OCI-LY1 (cell line): ENCODE measurements around the gene PILRA.

Experiments used
- H2AFZ ChIP-seq: fragments of 200-600 bp; sonication (generic), shearing (Covaris generic); 2 replicates; pipeline ENCODE4 v1.6.0; 2014; ENCODE audit warnings: antibody characterized with exemption, mild to moderate bottlenecking, low read length
- H3F3A ChIP-seq: fragments of 200-600 bp; sonication (generic), shearing (Covaris generic); 2 replicates; pipeline ENCODE4 v1.6.0; 2014; ENCODE audit warnings: mild to moderate bottlenecking, antibody characterized with exemption, low read length, moderate library complexity; ENCODE audit not compliant: insufficient read depth
- H3K27ac ChIP-seq: fragments of 200-600 bp; sonication (generic); 2 replicates; pipeline ENCODE4 v1.5.1; 2014; ENCODE audit warnings: low read length, mixed run types, mild to moderate bottlenecking, low read depth; ENCODE audit not compliant: poor library complexity, severe bottlenecking
- H3K27me3 ChIP-seq: fragments of 200-600 bp; sonication (generic); 2 replicates; pipeline ENCODE4 v1.6.0; 2014; ENCODE audit warnings: antibody characterized with exemption, mild to moderate bottlenecking, low read length, moderate library complexity; ENCODE audit not compliant: insufficient read depth
- H3K36me3 ChIP-seq: fragments of 200-600 bp; sonication (generic); 2 replicates; pipeline ENCODE4 v1.6.1; 2014; ENCODE audit warnings: mild to moderate bottlenecking, antibody characterized with exemption, low read length, moderate library complexity, mixed read lengths; ENCODE audit not compliant: insufficient read depth
- H3K4me1 ChIP-seq: fragments of 200-600 bp; sonication (generic); 2 replicates; pipeline ENCODE4 v1.5.1; 2014; ENCODE audit warnings: mild to moderate bottlenecking, low read length, moderate library complexity; ENCODE audit not compliant: insufficient read depth, severe bottlenecking
- H3K4me2 ChIP-seq: fragments of 200-600 bp; sonication (generic), shearing (Covaris generic); 2 replicates; pipeline ENCODE4 v1.6.1; 2014; ENCODE audit warnings: low read length
- H3K4me3 ChIP-seq: fragments of 200-600 bp; sonication (generic); 2 replicates; pipeline ENCODE4 v1.5.1; 2014; ENCODE audit warnings: low read length, low read depth, mild to moderate bottlenecking, mixed read lengths; ENCODE audit not compliant: poor library complexity, severe bottlenecking
- H3K79me2 ChIP-seq: fragments of 200-600 bp; shearing (Covaris generic); 2 replicates; pipeline ENCODE4 v1.6.1; 2016; ENCODE audit warnings: mixed run types, low read length, mixed read lengths; ENCODE audit not compliant: insufficient read depth
- H3K9ac ChIP-seq: fragments of 200-600 bp; sonication (generic), shearing (Covaris generic); 2 replicates; pipeline ENCODE4 v1.6.1; 2014; ENCODE audit warnings: mild to moderate bottlenecking, low read length, mixed read lengths
- H3K9me2 ChIP-seq: fragments of 200-600 bp; sonication (generic), shearing (Covaris generic); 2 replicates; pipeline ENCODE4 v1.6.1; 2014; ENCODE audit warnings: low read depth, mild to moderate bottlenecking, low read length, mixed read lengths
- H3K9me3 ChIP-seq: fragments of 200-600 bp; shearing (Covaris generic); 2 replicates; pipeline ENCODE4 v1.6.1; 2014; ENCODE audit warnings: low read length, mixed read lengths
- H4K20me1 ChIP-seq: fragments of 200-600 bp; sonication (generic), shearing (Covaris generic); 2 replicates; pipeline ENCODE4 v1.6.0; 2016; ENCODE audit warnings: mild to moderate bottlenecking, low read length; ENCODE audit not compliant: insufficient read depth
- CTCF ChIP-seq: fragments of 200-600 bp; sonication (generic), shearing (Covaris generic); IDR thresholded peaks from 2 replicates; pipeline ENCODE4 v1.5.1; 2017; ENCODE audit warnings: mild to moderate bottlenecking, antibody characterized with exemption, low read length, moderate library complexity, mixed read lengths
- EZH2 ChIP-seq: fragments of 200-600 bp; sonication (generic), shearing (Covaris generic); IDR thresholded peaks from 2 replicates; pipeline ENCODE4 v1.8.0; 2017; ENCODE audit warnings: borderline replicate concordance, mixed run types, mild to moderate bottlenecking, antibody characterized with exemption, low read length, moderate library complexity, mixed read lengths

Gene PILRA

GRCh38 chr7:100428967-100429636, 55.8 kb downstream of the PILRA start:
- Histone ChIP-seq H3K27ac (peak overlapping the region; percentile 92), H2AFZ (no peak overlapping the region), H3K4me3 (peak overlapping the region; percentile 77)

GRCh38 chr7:100429637-100430492, 56.6 kb downstream of the PILRA start, which contains the start of gene MEPCE:
Gene MEPCE (plus strand): TSS chr7:100429831. CDS start chr7:100430019, 188 bp downstream.
- H3F3A ChIP-seq: 0 out of 2 replicates have a peak, but pooled peaks cover 9% of the 10 kb centered on the region
- TF ChIP-seq CTCF (no peak), EZH2 (no peak)
- peak within 1 kb of the TSS; percentile 77 for H3K4me3 ChIP-seq
- no peaks in the 10 kb centered on the region for H4K20me1 ChIP-seq
- no peaks in the 10 kb centered on the region for H3K27me3 ChIP-seq
- no peaks in the 10 kb centered on the region for H3K9me3 ChIP-seq
- H3K27ac ChIP-seq: peak within 1 kb of the TSS; percentile 92
- peaks cover 48% of the 10 kb centered on the region for H3K4me1 ChIP-seq
- no peaks in the 10 kb centered on the region for H3K79me2 ChIP-seq
- peaks cover 42% of the 10 kb centered on the region for H3K36me3 ChIP-seq
- H3K9me2 ChIP-seq: no peaks in the 10 kb centered on the region
- H3K4me2 ChIP-seq: peak within 1 kb of the TSS; percentile 77
- H2AFZ ChIP-seq: no peak within 1 kb of the TSS
- H3K9ac ChIP-seq: peak within 1 kb of the TSS; percentile 95

More at GRCh38 chr7:100428967-100429636, 55.8 kb downstream of the PILRA start:
- peak overlapping the region; percentile 77 for H3K4me2 ChIP-seq
- H3K27me3 ChIP-seq: no peaks in the 10 kb centered on the region
- H3K4me1 ChIP-seq: peaks cover 41% of the 10 kb centered on the region
- peaks cover 34% of the 10 kb centered on the region for H3K36me3 ChIP-seq
- H3K9me3 ChIP-seq: no peaks in the 10 kb centered on the region
- H3K9ac ChIP-seq: peak overlapping the region; percentile 95
- 0 out of 2 replicates have a peak, but pooled peaks cover 8% of the 10 kb centered on the region for H3F3A ChIP-seq
- H4K20me1 ChIP-seq: no peaks in the 10 kb centered on the region
- no peaks in the 10 kb centered on the region for H3K79me2 ChIP-seq
- TF ChIP-seq CTCF: no peak
- no peak for TF ChIP-seq EZH2
- no peaks in the 10 kb centered on the region for H3K9me2 ChIP-seq

GRCh38 chr7:100430493-100431285, 57.4 kb downstream of the PILRA start:
- Histone ChIP-seq H3K4me1 (peaks cover 54% of the 10 kb centered on the region), H3K27me3 (no peaks in the 10 kb centered on the region), H3K9me2 (no peaks in the 10 kb centered on the region), H3K9me3 (no peaks in the 10 kb centered on the region), H3K4me2 (peak overlapping the region; percentile 77), H3K4me3 (peak overlapping the region; percentile 77), H3K79me2 (peaks cover 6% of the 10 kb centered on the region; the same call in 1 of the 2 replicates), H3K9ac (peak overlapping the region; percentile 95), H2AFZ (no peak overlapping the region), H4K20me1 (no peaks in the 10 kb centered on the region), H3F3A (0 out of 2 replicates have a peak, but pooled peaks cover 9% of the 10 kb centered on the region), H3K36me3 (peaks cover 50% of the 10 kb centered on the region), H3K27ac (peak overlapping the region; percentile 92)
- TF ChIP-seq EZH2 (no peak), CTCF (no peak)
